NCI-H748 treated with DMSO at 0.1 percent for 48 hours (cell line): ENCODE measurements around the gene DPP7.
"Not testable (repeated sequence)": the region's sequence is repeated elsewhere in the genome, so short reads cannot be mapped to it uniquely, and the experiment has no call there.

Experiments used
- DNase-seq: peaks from one replicate; lab custom pipeline; 2025; lab: John Stamatoyannopoulos, UW

Gene DPP7

GRCh38 chr9:137148242-137148641 lies 33.7 kb upstream of the DPP7 start:
- DNase-seq = no peak

- no peak for DNase-seq
Observed at GRCh38 chr9:137147793-137148160, 33.2 kb upstream of the DPP7 start.

- DNase-seq = no peak
Observed at GRCh38 chr9:137147091-137147792, 32.7 kb upstream of the DPP7 start.

GRCh38 chr9:137146527-137146918 lies 32.0 kb upstream of the DPP7 start:
- DNase-seq = no peak

- DNase-seq = no peak
Observed at GRCh38 chr9:137145731-137146526, 31.4 kb upstream of the DPP7 start.

GRCh38 chr9:137143459-137143858 lies 28.9 kb upstream of the DPP7 start:
- DNase-seq = no peak

GRCh38 chr9:137141976-137142936 lies 27.7 kb upstream of the DPP7 start:
- DNase-seq = no peak

- DNase-seq = no peak
Observed at GRCh38 chr9:137141050-137141810, 26.7 kb upstream of the DPP7 start.

- DNase-seq = no peak
Observed at GRCh38 chr9:137140151-137141012, 25.8 kb upstream of the DPP7 start.

GRCh38 chr9:137139468-137140150 lies 25.1 kb upstream of the DPP7 start:
- no peak for DNase-seq

- no peak for DNase-seq
Observed at GRCh38 chr9:137138722-137139467, 24.4 kb upstream of the DPP7 start, which contains the start of gene GRIN1. TSS of gene GRIN1 (plus strand) at chr9:137139154. CDS start at chr9:137139487, 333 bp downstream.

- DNase-seq = no peak
Observed at GRCh38 chr9:137138058-137138721, 23.7 kb upstream of the DPP7 start.

GRCh38 chr9:137136881-137137607 lies 22.5 kb upstream of the DPP7 start:
- DNase-seq = no peak

GRCh38 chr9:137136261-137136880 lies 21.8 kb upstream of the DPP7 start:
- DNase-seq = no peak

- not testable (repeated sequence) for DNase-seq
Observed at GRCh38 chr9:137135154-137135553, 20.6 kb upstream of the DPP7 start.

GRCh38 chr9:137134191-137134590 lies 19.7 kb upstream of the DPP7 start:
- DNase-seq = no peak

- DNase-seq = no peak
Observed at GRCh38 chr9:137130176-137130755, 15.7 kb upstream of the DPP7 start.
